SU-DHL-6 (cell line): ENCODE data around the gene DNAJC18.

Experiments used
- EZH2phosphoT487 ChIP-seq: fragments of 200-600 bp; sonication (generic), shearing (Covaris generic); conservative IDR thresholded peaks from 2 replicates; pipeline ENCODE4 v1.6.1; 2018; ENCODE audit warnings: mild to moderate bottlenecking, antibody characterized with exemption, low read length, moderate library complexity, mixed read lengths
- TF ChIP-seq, protein P1 (sequence below): fragments of 200-600 bp; sonication (generic); IDR thresholded peaks from one replicate; pipeline ENCODE4 v1.5.1; 2017; ENCODE audit warnings: antibody characterized with exemption, mild to moderate bottlenecking, low read length, moderate library complexity; ENCODE audit not compliant: insufficient read depth, poor library complexity, severe bottlenecking

DNA sequence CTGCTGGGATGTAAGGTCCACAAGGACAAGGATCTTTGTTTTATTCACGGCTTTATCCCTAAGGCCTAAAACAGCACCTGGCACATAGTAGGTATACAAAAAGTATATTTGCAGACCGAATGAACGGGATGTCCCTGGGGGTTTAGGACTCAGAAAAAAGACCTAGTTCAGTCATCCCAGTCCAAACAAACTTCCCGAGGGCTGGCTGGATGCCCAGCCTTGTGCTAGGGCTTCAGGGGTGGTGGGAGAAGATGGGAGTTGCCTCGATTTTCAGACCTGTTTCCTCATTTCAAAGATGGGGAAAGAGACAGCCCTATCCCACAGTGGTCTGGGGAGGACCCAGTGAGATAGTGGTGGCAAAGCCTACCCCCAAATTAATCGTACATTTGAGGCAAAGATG lies 41.4 kb downstream of the DNAJC18 start:
- TF ChIP-seq, protein P1, sequence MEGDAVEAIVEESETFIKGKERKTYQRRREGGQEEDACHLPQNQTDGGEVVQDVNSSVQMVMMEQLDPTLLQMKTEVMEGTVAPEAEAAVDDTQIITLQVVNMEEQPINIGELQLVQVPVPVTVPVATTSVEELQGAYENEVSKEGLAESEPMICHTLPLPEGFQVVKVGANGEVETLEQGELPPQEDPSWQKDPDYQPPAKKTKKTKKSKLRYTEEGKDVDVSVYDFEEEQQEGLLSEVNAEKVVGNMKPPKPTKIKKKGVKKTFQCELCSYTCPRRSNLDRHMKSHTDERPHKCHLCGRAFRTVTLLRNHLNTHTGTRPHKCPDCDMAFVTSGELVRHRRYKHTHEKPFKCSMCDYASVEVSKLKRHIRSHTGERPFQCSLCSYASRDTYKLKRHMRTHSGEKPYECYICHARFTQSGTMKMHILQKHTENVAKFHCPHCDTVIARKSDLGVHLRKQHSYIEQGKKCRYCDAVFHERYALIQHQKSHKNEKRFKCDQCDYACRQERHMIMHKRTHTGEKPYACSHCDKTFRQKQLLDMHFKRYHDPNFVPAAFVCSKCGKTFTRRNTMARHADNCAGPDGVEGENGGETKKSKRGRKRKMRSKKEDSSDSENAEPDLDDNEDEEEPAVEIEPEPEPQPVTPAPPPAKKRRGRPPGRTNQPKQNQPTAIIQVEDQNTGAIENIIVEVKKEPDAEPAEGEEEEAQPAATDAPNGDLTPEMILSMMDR = no peak
- no peak for TF ChIP-seq EZH2phosphoT487
